ENCODE results near the gene XKR7.

XKR7 gene

DNA sequence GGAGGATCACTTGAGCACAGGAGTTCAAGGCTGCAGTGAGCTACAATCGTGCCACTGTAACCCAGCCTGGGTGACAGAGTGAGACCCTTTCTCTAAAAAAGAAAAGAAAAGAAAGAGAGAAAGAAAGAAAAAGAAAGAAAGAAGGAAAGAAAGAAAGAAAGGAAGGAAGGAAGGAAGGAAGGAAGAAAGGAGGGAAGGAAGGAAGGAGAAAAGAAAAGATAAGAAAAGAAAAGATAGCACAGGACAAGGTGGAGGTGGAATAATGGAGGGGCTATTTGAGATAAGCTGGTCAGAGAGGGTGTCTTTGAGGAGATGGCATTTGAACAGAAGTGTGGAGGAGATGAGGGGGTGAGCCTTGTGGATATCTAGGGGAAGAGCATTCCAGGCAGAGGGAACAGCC lies 13.5 kb upstream of the XKR7 start:
- no peak for TF ChIP-seq CTCF (IDR thresholded peaks at IDR 0.05; ENCODE audit: extremely low read depth, missing control alignments)
- no peak for DNase-seq (ENCODE audit: low spot score)

GRCh38 chr20:31956556-31957526 lies 11.1 kb upstream of the XKR7 start:
- no peak for DNase-seq (ENCODE audit: low spot score)
- no peak for TF ChIP-seq CTCF (IDR thresholded peaks at IDR 0.05; ENCODE audit: extremely low read depth, missing control alignments)

- TF ChIP-seq CTCF (IDR thresholded peaks at IDR 0.05; ENCODE audit: extremely low read depth, missing control alignments): no peak
- no peak for DNase-seq (ENCODE audit: low spot score)
Observed at GRCh38 chr20:31962761-31963160, 5.2 kb upstream of the XKR7 start.

- TF ChIP-seq CTCF (IDR thresholded peaks at IDR 0.05; ENCODE audit: extremely low read depth, missing control alignments): no peak
- DNase-seq (ENCODE audit: low spot score): no peak
Observed at GRCh38 chr20:31963889-31964288, 4.1 kb upstream of the XKR7 start.

DNA sequence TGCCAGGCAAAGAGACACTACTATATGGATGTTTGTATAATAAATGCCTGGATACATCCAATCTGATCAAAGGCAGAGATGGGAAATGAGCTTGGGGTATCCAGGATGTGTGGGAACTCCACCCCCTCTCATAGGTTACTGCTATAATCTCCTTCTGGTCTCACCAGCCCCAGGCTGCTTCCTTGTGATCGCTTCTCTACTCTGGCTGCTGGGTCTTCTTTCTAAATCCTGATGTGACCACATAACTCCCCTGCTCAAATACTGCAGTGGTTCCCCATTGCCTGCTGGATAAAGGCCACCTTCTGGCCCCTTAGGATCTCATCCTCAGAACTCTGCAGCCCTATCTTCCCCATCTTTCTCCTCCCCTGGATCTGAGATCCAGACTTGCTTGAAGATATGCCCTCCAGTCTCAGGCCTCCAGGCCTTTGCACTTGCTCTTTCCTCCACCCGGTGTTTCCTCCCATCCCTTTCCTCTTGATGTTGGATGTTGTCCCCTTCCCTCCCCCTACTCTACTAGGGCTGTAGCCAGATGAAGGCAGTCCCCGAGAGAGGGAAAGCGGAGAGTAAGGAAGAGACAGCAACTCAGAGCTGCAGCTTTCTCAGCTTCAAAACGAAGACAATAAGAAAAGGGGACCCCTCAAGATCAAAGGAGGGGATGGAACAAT lies 828 bp upstream of the XKR7 start:
- no peak for DNase-seq (ENCODE audit: low spot score)

GRCh38 chr20:31968291-31969126 lies 558 bp downstream of the XKR7 start:
- TF ChIP-seq CTCF (IDR thresholded peaks at IDR 0.05; ENCODE audit: extremely low read depth, missing control alignments): no peak
- DNase-seq (ENCODE audit: low spot score): peak; percentile 95

More for the DNA sequence above, 828 bp upstream of the XKR7 start:
- no peak for TF ChIP-seq CTCF (IDR thresholded peaks at IDR 0.05; ENCODE audit: extremely low read depth, missing control alignments)

Data from GM20000 (cell line).